GM12878 (cell line): ENCODE results near the gene CDH18. TPM values are rescaled to one million over a fixed set of nuclear protein-coding genes. Genes with fewer than 3 reads are reported as not detected.

ENCODE experiments used
- ATAC-seq: fragments of 200-7000 bp; cut with Tn5 transposase; 3 replicates; pipeline ENCODE4 v1.9.1; 2020; ENCODE audit warnings: mild to moderate bottlenecking, moderate library complexity
- BruUV-seq: library from RNA; stranded (reverse); fragments of 400-500 nt; replicated peaks from 2 replicates; lab custom pipeline; 2021; lab: Mats Ljungman, UMichigan
- CTCF ChIA-PET: fragments of 300-600 bp; sonication (Branson Sonifier 250); formaldehyde crosslinking; extraction: SDS; loops from one replicate; lab custom pipeline; 2021; ENCODE audit warnings: inconsistent platforms; lab: Yijun Ruan, JAX
- POLR2A ChIA-PET: fragments of 350-600 bp; formaldehyde crosslinking; extraction: SDS; loops from one replicate; lab custom pipeline; 2021; ENCODE audit warnings: inconsistent platforms; lab: Charles Lee
- RAD21 ChIA-PET: fragments of 300-600 bp; sonication (Branson Sonifier 250); formaldehyde crosslinking; loops from one replicate; lab custom pipeline; 2023; ENCODE audit warnings: antibody characterized with exemption; ENCODE audit not compliant: unreplicated experiment; lab: Charles Lee
- SMC1A ChIA-PET: fragments of 300-600 bp; sonication (Branson Sonifier 250); formaldehyde crosslinking; loops from one replicate; lab custom pipeline; 2023; ENCODE audit not compliant: unreplicated experiment, uncharacterized antibody; lab: Charles Lee
- DNase-seq: peaks from one replicate; pipeline ENCODE4 v3.0.0-alpha.2; 2011; ENCODE audit warnings: low read depth, low spot score
- FAIRE-seq: peaks from 3 replicates; lab custom pipeline; 2011; peaks lifted over from hg19 to GRCh38; lab: Jason Lieb, UNC
- H2AFZ ChIP-seq: 2 replicates; pipeline ENCODE4 v1.6.0; 2011; ENCODE audit warnings: low read depth, low read length, control low read depth; ENCODE audit not compliant: control insufficient read depth
- H3K27ac ChIP-seq: 2 replicates; pipeline ENCODE4 v1.5.1; 2011; ENCODE audit warnings: control low read depth; ENCODE audit not compliant: control insufficient read depth, insufficient read depth
- H3K27me3 ChIP-seq, 2 experiments: replicated peaks in 1 of 2; 2 replicates each; pipeline versions ENCODE4 v1.6.0 to v1.6.1; 2011; ENCODE audit warnings: low read length in 1 of 2; ENCODE audit not compliant: control insufficient read depth in 2 of 2, insufficient read depth in 2 of 2
- H3K36me3 ChIP-seq, 2 experiments: 2 replicates each; pipeline ENCODE4 v1.5.1; 2011; ENCODE audit warnings: low read length in 1 of 2; ENCODE audit not compliant: control insufficient read depth in 2 of 2, insufficient read depth in 2 of 2
- H3K4me1 ChIP-seq: 2 replicates; pipeline ENCODE4 v1.6.1; 2011; ENCODE audit warnings: mild to moderate bottlenecking, low read length, moderate library complexity, mixed read lengths; ENCODE audit not compliant: control insufficient read depth, insufficient read depth
- H3K4me2 ChIP-seq: 2 replicates; pipeline ENCODE4 v1.6.0; 2011; ENCODE audit warnings: control low read depth; ENCODE audit not compliant: control insufficient read depth, insufficient read depth
- H3K4me3 ChIP-seq: fragments of 200-600 bp; sonication (generic); 2 replicates; pipeline ENCODE4 v1.5.1; 2016
- H3K79me2 ChIP-seq: 2 replicates; pipeline ENCODE4 v1.6.0; 2011; ENCODE audit warnings: low read length; ENCODE audit not compliant: control insufficient read depth, insufficient read depth
- H3K9ac ChIP-seq: 2 replicates; pipeline ENCODE4 v1.8.0; 2011; ENCODE audit warnings: low read length, control low read depth, mixed read lengths; ENCODE audit not compliant: control insufficient read depth, insufficient read depth
- H3K9me3 ChIP-seq: replicated peaks from 3 replicates; pipeline ENCODE4 v1.5.1; 2011; ENCODE audit warnings: mild to moderate bottlenecking, low read length; ENCODE audit not compliant: control insufficient read depth, insufficient read depth
- H4K20me1 ChIP-seq: 2 replicates; pipeline ENCODE4 v1.6.0; 2011; ENCODE audit not compliant: control insufficient read depth, insufficient read depth
- ATF3 ChIP-seq: IDR thresholded peaks from 2 replicates; pipeline ENCODE4 v1.6.1; 2011; ENCODE audit warnings: low read depth, mild to moderate bottlenecking, low read length, moderate library complexity, borderline replicate concordance; ENCODE audit errors: extremely low read depth
- BACH1 ChIP-seq: fragments of 450-650 bp; IDR thresholded peaks from 2 replicates; pipeline ENCODE4 v1.6.1; 2017; ENCODE audit warnings: mild to moderate bottlenecking, borderline replicate concordance
- BCL11A ChIP-seq: IDR thresholded peaks from 2 replicates; pipeline ENCODE4 v1.6.1; 2011; ENCODE audit warnings: low read depth, low read length
- CEBPB ChIP-seq, 2 experiments: fragments of 150-350 bp in 1 of 2; IDR thresholded peaks; 2 replicates each; pipeline ENCODE4 v1.6.1; 2012 to 2014; ENCODE audit warnings: low read depth in 2 of 2, low read length in 2 of 2, borderline replicate concordance in 1 of 2, inconsistent platforms in 1 of 2
- E2F4 ChIP-seq: IDR thresholded peaks from 2 replicates; pipeline ENCODE4 v1.6.1; 2012; ENCODE audit warnings: low read depth, low read length, improper control_type of control experiment
- E4F1 ChIP-seq: fragments of 450-650 bp; IDR thresholded peaks from 2 replicates; pipeline ENCODE4 v1.6.1; 2018; ENCODE audit warnings: borderline replicate concordance, mild to moderate bottlenecking; ENCODE audit not compliant: partially characterized antibody
- EP300 ChIP-seq, 2 experiments: fragments of 150-350 bp in 1 of 2; IDR thresholded peaks; 2 replicates each; pipeline ENCODE4 v1.6.1; 2011 to 2012; ENCODE audit warnings: low read depth in 2 of 2, low read length in 2 of 2, borderline replicate concordance in 1 of 2, improper control_type of control experiment in 1 of 2, inconsistent platforms in 1 of 2; ENCODE audit not compliant: control insufficient read depth in 1 of 2
- EZH2 ChIP-seq: IDR thresholded peaks from 2 replicates; pipeline ENCODE4 v1.6.1; 2012; ENCODE audit warnings: low read depth, mild to moderate bottlenecking, control low read depth, inconsistent platforms, low read length, borderline replicate concordance; ENCODE audit not compliant: control insufficient read depth
- FOXM1 ChIP-seq: IDR thresholded peaks from 2 replicates; pipeline ENCODE4 v1.6.1; 2012; ENCODE audit warnings: low read depth, mild to moderate bottlenecking, inconsistent platforms, low read length, moderate library complexity
- HCFC1 ChIP-seq: fragments of 150-350 bp; IDR thresholded peaks from 2 replicates; pipeline ENCODE4 v1.6.1; 2014; ENCODE audit warnings: low read length
- MTA3 ChIP-seq: IDR thresholded peaks from 2 replicates; pipeline ENCODE4 v1.6.1; 2012; ENCODE audit warnings: low read length, inconsistent platforms, borderline replicate concordance
- MYC ChIP-seq: IDR thresholded peaks from 2 replicates; pipeline ENCODE4 v1.6.1; 2011; ENCODE audit warnings: mild to moderate bottlenecking, low read length, moderate library complexity, inconsistent platforms; ENCODE audit not compliant: insufficient read depth, insufficient replicate concordance, insufficient read length, severe bottlenecking
- PAX5 ChIP-seq: IDR thresholded peaks from 2 replicates; pipeline ENCODE4 v1.6.1; 2011; ENCODE audit warnings: low read depth, low read length, borderline replicate concordance
- PBX3 ChIP-seq: IDR thresholded peaks from 2 replicates; pipeline ENCODE4 v1.6.1; 2011; ENCODE audit warnings: mild to moderate bottlenecking, low read depth, low read length, moderate library complexity; ENCODE audit not compliant: insufficient replicate concordance
- POLR2AphosphoS5 ChIP-seq: IDR thresholded peaks from 2 replicates; pipeline ENCODE4 v1.6.1; 2011; ENCODE audit warnings: mild to moderate bottlenecking, low read length, inconsistent platforms
- RAD51 ChIP-seq: fragments of 450-650 bp; IDR thresholded peaks from 2 replicates; pipeline ENCODE4 v1.6.1; 2016; ENCODE audit warnings: moderate library complexity, mild to moderate bottlenecking, inconsistent platforms
- TARDBP ChIP-seq: IDR thresholded peaks from 2 replicates; pipeline ENCODE4 v1.6.1; 2016; ENCODE audit warnings: borderline replicate concordance
- ZNF384 ChIP-seq: IDR thresholded peaks from 2 replicates; pipeline ENCODE4 v1.6.1; 2012; ENCODE audit warnings: low read depth, mild to moderate bottlenecking, low read length, improper control_type of control experiment, borderline replicate concordance
- WGBS: methylation state at CpG from one replicate; pipeline ENCODE4 v1.1.6; 2016; ENCODE audit warnings: low lambda C conversion rate; ENCODE audit not compliant: insufficient replicate concordance, insufficient coverage; ENCODE audit errors: missing lambda C conversion rate; 5-methylcytosine and 5-hydroxymethylcytosine counted together
- in situ Hi-C: fragments of 300-500 bp; cut with MboI; formaldehyde crosslinking; loops from 9 replicates; pipeline ENCODE4 v1.14.3; 2018; ENCODE audit warnings: mixed read lengths
- intact Hi-C: fragments of 100-400 bp; cut with micrococcal nuclease; formaldehyde crosslinking; loops from one replicate; pipeline ENCODE4 v1.14.2; 2022; ENCODE audit not compliant: unreplicated experiment
- polyA plus RNA-seq, 11 experiments: library from polyadenylated mRNA; depleted of rRNA in 4 of 11; unstranded in 6 of 11; stranded (reverse) in 5 of 11; fragments of >200 nt; fragmentation: Nextera tagmentation in 4 of 11; fragmentation: Illumina TruSeq in 1 of 11; extraction: Ambion mirVana in 4 of 11; extraction: Trizol in 1 of 11; gene quantifications; 1 replicate in 1 of 11; 2 replicates in 10 of 11; pipeline versions ENCODE4 v1.2.1 to v1.2.3, GENCODE V29; 2011 to 2016; ENCODE audit warnings: inconsistent platforms in 2 of 11, missing spikeins in 2 of 11, low read depth in 1 of 11
- total RNA-seq, 4 experiments: library from RNA; depleted of rRNA in 3 of 4; stranded (reverse); fragments of >200 nt in 3 of 4; fragmentation: Illumina TruSeq in 1 of 4; extraction: Trizol in 1 of 4; gene quantifications; 2 replicates each; pipeline versions ENCODE4 v1.2.1 to v1.2.3, GENCODE V29; 2013 to 2021

CDH18 gene
- total and polyA plus RNA-seq, 10 of the 15 experiments (the other 5 are each of a cell fraction or from before 2014, with no cell fraction given), result 0.41 TPM; not detected in 9

- TF ChIP-seq E2F4 (no peak), BACH1 (no peak), EP300 (IDR thresholded peaks at IDR 0.05; ENCODE audit: borderline replicate concordance in 1 of 2, control insufficient read depth in 1 of 2, low read depth in 2 of 2, low read length in 2 of 2) (no peak)
These were observed 87.7 kb downstream of the CDH18 start (continued) for GRCh38 chr5:19900269-19900668.

GRCh38 chr5:19891658-19892057 is 96.3 kb downstream of the CDH18 start:
- FAIRE-seq (no peak), DNase-seq (no peak), ATAC-seq (no peak)
- intact Hi-C loops, result no loop called here
- no TSS peak for BruUV-seq
- 0% methylated on average over 1 of the region's 1 CpG for WGBS
- ChIA-PET RAD21 (no interaction called here), CTCF (interaction anchor here (0.5 kb wide), 1 partner anchor 18 kb away, joined by 3 read pairs; no protein-coding TSS in a partner anchor), POLR2A (interaction anchor here (0.5 kb wide), 1 partner anchor 286 kb away, joined by 5 read pairs; no protein-coding TSS in a partner anchor), SMC1A (no interaction called here)
- Histone ChIP-seq H3K27ac (no peak overlapping the region), H3K79me2 (no peaks in the 10 kb centered on the region), H3K4me2 (no peak overlapping the region), H3K9me3 (no peaks in the 10 kb centered on the region), H3K36me3 (no peaks in the 10 kb centered on the region), H3K4me1 (no peaks in the 10 kb centered on the region), H4K20me1 (no peaks in the 10 kb centered on the region), H2AFZ (no peak overlapping the region), H3K4me3 (no peak overlapping the region), H3K9ac (no peak overlapping the region), H3K27me3 (no peaks in the 10 kb centered on the region)
- in situ Hi-C loops, result no loop called here
- TF ChIP-seq BCL11A (no peak), PBX3 (no peak), MYC (no peak), E4F1 (no peak), RAD51 (no peak), CEBPB (IDR thresholded peaks at IDR 0.05; ENCODE audit: borderline replicate concordance in 1 of 2, low read depth in 2 of 2, low read length in 2 of 2) (no peak), TARDBP (no peak), HCFC1 (no peak), ZNF384 (no peak), EZH2 (no peak), PAX5 (no peak), ATF3 (no peak), POLR2AphosphoS5 (no peak), FOXM1 (no peak), MTA3 (no peak)
